Tibial nerve (tissue), 4 donors: ENCODE data around the gene KIF12. TPM values are rescaled to one million over a fixed set of nuclear protein-coding genes. Genes with fewer than 3 reads are reported as not detected.

Experiments used
- DNase-seq, 2 donors: peaks; one replicate each; pipeline ENCODE4 v3.0.0-alpha.2; 2019; ENCODE audit warnings: low spot score in 2 of 2
- H3K27ac ChIP-seq, 4 donors: fragments of 200-600 bp; sonication (generic) in 3 of 4; one replicate each; pipeline ENCODE4 v1.5.1; 2017 to 2019; ENCODE audit warnings: mild to moderate bottlenecking in 1 of 4
- H3K27me3 ChIP-seq, 2 donors: fragments of 200-600 bp; sonication (generic) in 1 of 2; one replicate each; pipeline versions ENCODE4 v1.5.1 to v1.6.0; 2017 to 2019
- H3K36me3 ChIP-seq, 3 donors: fragments of 200-600 bp; sonication (generic); one replicate each; pipeline ENCODE4 v1.5.1; 2018 to 2019
- H3K4me1 ChIP-seq, 4 donors: fragments of 200-600 bp; sonication (generic) in 3 of 4; one replicate each; pipeline ENCODE4 v1.5.1; 2017 to 2019
- H3K4me3 ChIP-seq, 4 donors: fragments of 200-600 bp; sonication (generic) in 3 of 4; one replicate each; pipeline ENCODE4 v1.5.1; 2017 to 2019; ENCODE audit warnings: mild to moderate bottlenecking in 1 of 4, moderate library complexity in 1 of 4
- H3K9me3 ChIP-seq, 4 donors: fragments of 200-600 bp; sonication (generic) in 3 of 4; one replicate each; pipeline ENCODE4 v1.5.1; 2017 to 2019
- EP300 ChIP-seq, 2 donors: sonication (generic); formaldehyde crosslinking; IDR thresholded peaks; one replicate each; pipeline ENCODE4 v1.6.1; 2017; ENCODE audit warnings: antibody characterized with exemption in 2 of 2, mild to moderate bottlenecking in 1 of 2
- POLR2A ChIP-seq, 2 donors: fragments of 450-650 bp; IDR thresholded peaks; one replicate each; pipeline ENCODE4 v1.6.1; 2017; ENCODE audit warnings: antibody characterized with exemption in 2 of 2, mild to moderate bottlenecking in 2 of 2, moderate library complexity in 2 of 2
- WGBS, 2 donors: methylation state at CpG; one replicate each; pipeline ENCODE4 v1.1.5; 2018; 5-methylcytosine and 5-hydroxymethylcytosine counted together
- total RNA-seq, 4 donors: library from RNA; depleted of rRNA; stranded (reverse); fragments of >200 nt; gene quantifications; one replicate each; pipeline ENCODE4 v1.1.0, GENCODE V29; 2016
- TF ChIP-seq, protein P1 (sequence below), 5 experiments: fragments of 200-600 bp in 3 of 5; fragments of 450-650 bp in 2 of 5; sonication (generic) in 3 of 5; IDR thresholded peaks; one replicate each; pipeline ENCODE4 v1.5.1; 2016 to 2019; ENCODE audit warnings: antibody characterized with exemption in 5 of 5, mild to moderate bottlenecking in 3 of 5, moderate library complexity in 2 of 5

The KIF12 gene
- total RNA-seq, 4 donors from 2014 or later = not detected

DNA sequence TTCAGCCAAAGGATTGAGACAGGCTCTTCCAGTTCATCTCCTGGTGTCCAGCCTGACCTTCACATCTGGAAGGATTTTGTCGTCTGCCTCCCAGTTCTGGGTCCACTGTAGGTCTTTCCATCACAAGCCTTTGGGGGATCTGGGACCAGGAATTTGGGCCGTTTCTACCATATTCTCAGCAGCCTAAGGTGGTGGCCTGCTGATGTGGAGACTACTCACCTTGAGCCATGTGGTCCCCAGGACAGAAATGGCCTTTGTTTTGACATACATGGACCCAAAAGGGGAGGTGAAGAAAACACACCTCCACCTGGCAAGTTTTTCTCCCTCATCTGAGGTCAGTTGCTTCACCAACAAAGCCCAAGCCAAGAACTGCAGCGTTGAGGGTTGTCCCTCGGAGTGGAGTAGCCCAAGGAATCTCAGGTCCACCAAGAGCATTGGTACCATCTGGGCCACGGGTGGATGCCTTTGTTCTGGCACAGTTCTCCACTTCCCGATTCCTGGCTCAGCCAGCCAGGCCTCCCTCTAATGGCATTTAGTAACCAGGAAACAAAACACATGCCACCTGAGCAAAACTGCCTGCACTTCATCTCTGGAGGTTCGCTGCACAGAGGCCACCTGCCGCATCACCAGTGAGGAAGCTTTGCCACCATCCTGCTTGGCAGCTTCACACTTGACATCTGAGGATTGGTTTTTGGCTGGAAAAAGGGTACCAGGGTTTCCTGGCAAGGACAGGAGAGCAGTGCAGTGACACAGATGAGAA, 45.7 kb downstream of the KIF12 start:
- Histone ChIP-seq H3K27ac (no peak overlapping the region), H3K36me3 (peaks cover 0 to 87% (median 0%) of the 10 kb centered on the region in 3 donors), H3K27me3 (no peaks in the 10 kb centered on the region), H3K9me3 (no peaks in the 10 kb centered on the region), H3K4me3 (no peak overlapping the region), H3K4me1 (no peaks in the 10 kb centered on the region)
- DNase-seq = no peak
- TF ChIP-seq EP300 (IDR thresholded peaks at IDR 0.05) = no peak
- 95 to 96% methylated on average over 8 of the region's 8 CpGs for WGBS, 2 donors

DNA sequence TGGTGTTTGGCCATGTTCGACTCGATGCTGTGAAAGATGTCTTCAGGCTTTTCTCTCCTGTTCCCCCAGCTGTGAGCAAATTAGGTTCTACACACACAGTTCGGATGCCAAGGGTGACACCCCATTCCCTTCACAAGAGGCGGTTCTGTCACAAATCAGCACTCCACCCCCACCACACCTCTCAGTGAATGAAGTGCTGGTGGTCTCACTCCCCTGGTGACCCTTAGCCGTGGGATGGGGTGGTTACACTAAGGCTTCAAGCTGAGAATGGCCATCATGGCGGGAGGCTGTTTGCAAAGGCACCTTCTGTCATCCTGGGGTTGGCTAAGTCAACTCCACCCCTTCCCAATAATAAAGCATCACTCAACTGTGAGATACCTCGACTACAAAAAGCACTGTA, 47.4 kb downstream of the KIF12 start:
- Histone ChIP-seq H3K4me1 (no peaks in the 10 kb centered on the region), H3K9me3 (no peaks in the 10 kb centered on the region), H3K36me3 (peaks cover 0 to 82% (median 0%) of the 10 kb centered on the region in 3 donors), H3K27ac (no peak overlapping the region), H3K27me3 (no peaks in the 10 kb centered on the region), H3K4me3 (no peak overlapping the region)
- DNase-seq = no peak
- TF ChIP-seq POLR2A (IDR thresholded peaks at IDR 0.05) (no peak), EP300 (IDR thresholded peaks at IDR 0.05) (no peak)
- TF ChIP-seq, protein P1, sequence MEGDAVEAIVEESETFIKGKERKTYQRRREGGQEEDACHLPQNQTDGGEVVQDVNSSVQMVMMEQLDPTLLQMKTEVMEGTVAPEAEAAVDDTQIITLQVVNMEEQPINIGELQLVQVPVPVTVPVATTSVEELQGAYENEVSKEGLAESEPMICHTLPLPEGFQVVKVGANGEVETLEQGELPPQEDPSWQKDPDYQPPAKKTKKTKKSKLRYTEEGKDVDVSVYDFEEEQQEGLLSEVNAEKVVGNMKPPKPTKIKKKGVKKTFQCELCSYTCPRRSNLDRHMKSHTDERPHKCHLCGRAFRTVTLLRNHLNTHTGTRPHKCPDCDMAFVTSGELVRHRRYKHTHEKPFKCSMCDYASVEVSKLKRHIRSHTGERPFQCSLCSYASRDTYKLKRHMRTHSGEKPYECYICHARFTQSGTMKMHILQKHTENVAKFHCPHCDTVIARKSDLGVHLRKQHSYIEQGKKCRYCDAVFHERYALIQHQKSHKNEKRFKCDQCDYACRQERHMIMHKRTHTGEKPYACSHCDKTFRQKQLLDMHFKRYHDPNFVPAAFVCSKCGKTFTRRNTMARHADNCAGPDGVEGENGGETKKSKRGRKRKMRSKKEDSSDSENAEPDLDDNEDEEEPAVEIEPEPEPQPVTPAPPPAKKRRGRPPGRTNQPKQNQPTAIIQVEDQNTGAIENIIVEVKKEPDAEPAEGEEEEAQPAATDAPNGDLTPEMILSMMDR (IDR thresholded peaks at IDR 0.05) = no peak
- WGBS, 2 donors = 86 to 89% methylated on average over 7 of the region's 7 CpGs

GRCh38 chr9:114051281-114051680, 47.8 kb downstream of the KIF12 start:
- Histone ChIP-seq H3K27me3 (no peaks in the 10 kb centered on the region), H3K36me3 (peaks cover 0 to 78% (median 0%) of the 10 kb centered on the region in 3 donors), H3K4me1 (no peaks in the 10 kb centered on the region), H3K9me3 (no peaks in the 10 kb centered on the region), H3K27ac (no peak overlapping the region), H3K4me3 (no peak overlapping the region)
- 89 to 93% methylated on average over 15 of the region's 15 CpGs for WGBS, 2 donors
- no peak for DNase-seq
- TF ChIP-seq EP300 (IDR thresholded peaks at IDR 0.05) (no peak), POLR2A (IDR thresholded peaks at IDR 0.05) (no peak)
- TF ChIP-seq, protein P1 (IDR thresholded peaks at IDR 0.05) = no peak

GRCh38 chr9:114050646-114051045, 48.4 kb downstream of the KIF12 start:
- Histone ChIP-seq H3K36me3 (peaks cover 0 to 77% (median 0%) of the 10 kb centered on the region in 3 donors), H3K4me3 (no peak overlapping the region), H3K27ac (no peak overlapping the region), H3K27me3 (no peaks in the 10 kb centered on the region), H3K9me3 (no peaks in the 10 kb centered on the region), H3K4me1 (no peaks in the 10 kb centered on the region)
- DNase-seq = no peak
- WGBS, 2 donors = 81 to 94% methylated on average over 6 of the region's 6 CpGs
- TF ChIP-seq EP300 (IDR thresholded peaks at IDR 0.05) = no peak
- TF ChIP-seq, protein P1 (IDR thresholded peaks at IDR 0.05) = no peak
- no peak for TF ChIP-seq POLR2A (IDR thresholded peaks at IDR 0.05)

- H3K4me3 ChIP-seq = no peak overlapping the region
- DNase-seq = no peak
- TF ChIP-seq EP300 (IDR thresholded peaks at IDR 0.05) = no peak
- WGBS, 2 donors = 86 to 91% methylated on average over 11 of the region's 11 CpGs
- H3K36me3 ChIP-seq = peaks cover 0 to 78% (median 0%) of the 10 kb centered on the region in 3 donors
- no peaks in the 10 kb centered on the region for H3K9me3 ChIP-seq
- H3K4me1 ChIP-seq = no peaks in the 10 kb centered on the region
- no peak overlapping the region for H3K27ac ChIP-seq
- no peaks in the 10 kb centered on the region for H3K27me3 ChIP-seq
Measured at GRCh38 chr9:114050226-114050568, 48.9 kb downstream of the KIF12 start.

DNA sequence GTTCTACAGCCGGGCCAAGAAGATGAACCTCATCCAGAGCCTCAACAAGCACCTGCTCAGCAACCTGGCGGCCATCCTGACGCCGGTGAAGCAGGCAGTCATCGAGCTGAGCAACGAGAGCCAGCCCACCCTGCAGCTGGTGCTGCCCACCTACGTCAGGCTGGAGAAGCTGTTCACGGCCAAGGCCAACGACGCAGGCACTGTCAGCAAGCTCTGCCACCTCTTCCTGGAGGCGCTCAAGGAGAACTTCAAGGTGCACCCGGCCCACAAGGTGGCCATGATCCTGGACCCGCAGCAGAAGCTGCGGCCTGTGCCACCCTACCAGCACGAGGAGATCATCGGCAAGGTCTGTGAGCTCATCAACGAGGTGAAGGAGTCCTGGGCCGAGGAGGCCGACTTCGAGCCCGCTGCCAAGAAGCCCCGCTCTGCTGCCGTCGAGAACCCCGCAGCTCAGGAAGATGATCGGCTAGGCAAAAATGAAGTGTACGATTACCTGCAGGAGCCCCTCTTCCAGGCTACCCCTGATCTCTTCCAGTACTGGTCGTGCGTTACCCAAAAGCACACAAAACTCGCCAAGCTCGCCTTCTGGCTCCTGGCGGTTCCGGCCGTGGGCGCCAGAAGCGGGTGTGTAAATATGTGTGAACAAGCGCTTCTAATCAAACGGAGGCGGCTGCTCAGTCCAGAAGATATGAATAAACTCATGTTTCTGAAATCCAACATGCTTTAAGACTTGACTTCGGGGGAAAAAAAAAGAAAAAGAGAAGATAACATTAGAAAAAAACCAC, 49.5 kb downstream of the KIF12 start:
- 95 to 96% methylated on average over 26 to 39 of the region's 40 CpGs for WGBS, 2 donors
- H3K4me1 ChIP-seq = no peaks in the 10 kb centered on the region
- H3K27ac ChIP-seq = no peak overlapping the region
- DNase-seq = no peak
- peaks cover 0 to 77% (median 0%) of the 10 kb centered on the region in 3 donors for H3K36me3 ChIP-seq
- TF ChIP-seq POLR2A (IDR thresholded peaks at IDR 0.05) = no peak
- TF ChIP-seq EP300 (IDR thresholded peaks at IDR 0.05) = no peak
- TF ChIP-seq, protein P1 (IDR thresholded peaks at IDR 0.05) = no peak
- no peaks in the 10 kb centered on the region for H3K9me3 ChIP-seq
- no peaks in the 10 kb centered on the region for H3K27me3 ChIP-seq
- H3K4me3 ChIP-seq = no peak overlapping the region
